K562 (cell line): Measurements from ENCODE around the gene MAD1L1. TPM values are rescaled to one million over a fixed set of nuclear protein-coding genes. Genes with fewer than 3 reads are reported as not detected.

Experiments
- polyA plus RNA-seq, 8 experiments: library from polyadenylated mRNA; depleted of rRNA in 4 of 8; stranded (reverse) in 5 of 8; unstranded in 3 of 8; fragments of >200 nt; fragmentation: Nextera tagmentation in 2 of 8; fragmentation: Illumina TruSeq in 1 of 8; extraction: Ambion mirVana in 2 of 8; extraction: Trizol in 1 of 8; gene quantifications; 2 replicates each; pipeline versions ENCODE4 v1.2.1 to v1.2.3, GENCODE V29; 2011 to 2014; ENCODE audit warnings: inconsistent platforms in 1 of 8, missing spikeins in 1 of 8
- total RNA-seq, 7 experiments: library from RNA; depleted of rRNA in 6 of 7; stranded (reverse); fragments of >200 nt in 6 of 7; fragmentation: Illumina TruSeq in 2 of 7; extraction: Trizol in 2 of 7; gene quantifications; 2 replicates each; pipeline versions ENCODE4 v1.2.1 to v1.2.3, GENCODE V29; 2011 to 2021; ENCODE audit warnings: low replicate concordance in 1 of 7
- TF ChIP-seq, protein P1 (sequence below): fragments of 200-600 bp; sonication (generic); IDR thresholded peaks from one replicate; pipeline ENCODE4 v1.6.1; 2012; ENCODE audit warnings: mild to moderate bottlenecking, low read depth, low read length, inconsistent platforms

The MAD1L1 gene
- total and polyA plus RNA-seq, 9 of the 15 experiments (the other 6 are each of a cell fraction or from before 2014, with no cell fraction given) = 1.7 to 89.7 (median 18.0) TPM

DNA sequence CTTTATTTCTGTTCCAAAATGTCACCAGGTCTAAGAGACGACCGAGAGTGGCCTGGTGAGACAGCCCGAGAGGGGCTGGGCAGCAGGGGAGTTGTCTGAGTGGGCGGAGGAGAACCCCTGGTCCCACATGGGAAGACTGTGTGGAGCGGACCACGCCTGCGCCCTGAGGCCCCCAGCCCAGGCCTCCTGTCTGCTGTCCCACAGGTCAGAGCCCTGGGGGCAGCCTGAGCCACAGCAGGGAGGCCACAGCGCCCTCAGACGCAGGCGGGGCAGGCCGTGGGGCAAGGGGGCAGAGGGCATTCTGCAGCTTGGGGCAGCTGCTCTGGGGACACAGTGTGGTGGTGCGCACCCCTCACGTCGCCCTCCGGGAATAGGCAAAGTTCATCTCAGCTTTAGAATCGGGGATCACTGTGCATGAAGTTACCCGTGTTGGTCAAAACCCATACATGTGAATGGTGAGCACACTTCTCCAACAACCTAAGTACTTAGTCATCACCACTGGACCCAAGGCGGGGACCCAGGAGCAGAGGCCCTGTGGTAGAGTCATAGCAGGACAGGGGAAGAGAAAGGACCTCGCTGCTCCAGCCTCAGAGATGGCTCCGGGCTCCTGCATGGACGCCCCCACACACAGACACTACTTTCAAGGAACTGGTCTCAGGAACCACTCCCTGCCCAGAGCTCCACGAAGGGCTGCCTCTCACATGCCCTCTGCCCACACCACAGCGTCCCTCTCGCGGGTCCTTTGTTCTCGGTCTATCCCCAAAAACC, 348.0 kb downstream of the MAD1L1 start (continued):
- TF ChIP-seq, protein P1, sequence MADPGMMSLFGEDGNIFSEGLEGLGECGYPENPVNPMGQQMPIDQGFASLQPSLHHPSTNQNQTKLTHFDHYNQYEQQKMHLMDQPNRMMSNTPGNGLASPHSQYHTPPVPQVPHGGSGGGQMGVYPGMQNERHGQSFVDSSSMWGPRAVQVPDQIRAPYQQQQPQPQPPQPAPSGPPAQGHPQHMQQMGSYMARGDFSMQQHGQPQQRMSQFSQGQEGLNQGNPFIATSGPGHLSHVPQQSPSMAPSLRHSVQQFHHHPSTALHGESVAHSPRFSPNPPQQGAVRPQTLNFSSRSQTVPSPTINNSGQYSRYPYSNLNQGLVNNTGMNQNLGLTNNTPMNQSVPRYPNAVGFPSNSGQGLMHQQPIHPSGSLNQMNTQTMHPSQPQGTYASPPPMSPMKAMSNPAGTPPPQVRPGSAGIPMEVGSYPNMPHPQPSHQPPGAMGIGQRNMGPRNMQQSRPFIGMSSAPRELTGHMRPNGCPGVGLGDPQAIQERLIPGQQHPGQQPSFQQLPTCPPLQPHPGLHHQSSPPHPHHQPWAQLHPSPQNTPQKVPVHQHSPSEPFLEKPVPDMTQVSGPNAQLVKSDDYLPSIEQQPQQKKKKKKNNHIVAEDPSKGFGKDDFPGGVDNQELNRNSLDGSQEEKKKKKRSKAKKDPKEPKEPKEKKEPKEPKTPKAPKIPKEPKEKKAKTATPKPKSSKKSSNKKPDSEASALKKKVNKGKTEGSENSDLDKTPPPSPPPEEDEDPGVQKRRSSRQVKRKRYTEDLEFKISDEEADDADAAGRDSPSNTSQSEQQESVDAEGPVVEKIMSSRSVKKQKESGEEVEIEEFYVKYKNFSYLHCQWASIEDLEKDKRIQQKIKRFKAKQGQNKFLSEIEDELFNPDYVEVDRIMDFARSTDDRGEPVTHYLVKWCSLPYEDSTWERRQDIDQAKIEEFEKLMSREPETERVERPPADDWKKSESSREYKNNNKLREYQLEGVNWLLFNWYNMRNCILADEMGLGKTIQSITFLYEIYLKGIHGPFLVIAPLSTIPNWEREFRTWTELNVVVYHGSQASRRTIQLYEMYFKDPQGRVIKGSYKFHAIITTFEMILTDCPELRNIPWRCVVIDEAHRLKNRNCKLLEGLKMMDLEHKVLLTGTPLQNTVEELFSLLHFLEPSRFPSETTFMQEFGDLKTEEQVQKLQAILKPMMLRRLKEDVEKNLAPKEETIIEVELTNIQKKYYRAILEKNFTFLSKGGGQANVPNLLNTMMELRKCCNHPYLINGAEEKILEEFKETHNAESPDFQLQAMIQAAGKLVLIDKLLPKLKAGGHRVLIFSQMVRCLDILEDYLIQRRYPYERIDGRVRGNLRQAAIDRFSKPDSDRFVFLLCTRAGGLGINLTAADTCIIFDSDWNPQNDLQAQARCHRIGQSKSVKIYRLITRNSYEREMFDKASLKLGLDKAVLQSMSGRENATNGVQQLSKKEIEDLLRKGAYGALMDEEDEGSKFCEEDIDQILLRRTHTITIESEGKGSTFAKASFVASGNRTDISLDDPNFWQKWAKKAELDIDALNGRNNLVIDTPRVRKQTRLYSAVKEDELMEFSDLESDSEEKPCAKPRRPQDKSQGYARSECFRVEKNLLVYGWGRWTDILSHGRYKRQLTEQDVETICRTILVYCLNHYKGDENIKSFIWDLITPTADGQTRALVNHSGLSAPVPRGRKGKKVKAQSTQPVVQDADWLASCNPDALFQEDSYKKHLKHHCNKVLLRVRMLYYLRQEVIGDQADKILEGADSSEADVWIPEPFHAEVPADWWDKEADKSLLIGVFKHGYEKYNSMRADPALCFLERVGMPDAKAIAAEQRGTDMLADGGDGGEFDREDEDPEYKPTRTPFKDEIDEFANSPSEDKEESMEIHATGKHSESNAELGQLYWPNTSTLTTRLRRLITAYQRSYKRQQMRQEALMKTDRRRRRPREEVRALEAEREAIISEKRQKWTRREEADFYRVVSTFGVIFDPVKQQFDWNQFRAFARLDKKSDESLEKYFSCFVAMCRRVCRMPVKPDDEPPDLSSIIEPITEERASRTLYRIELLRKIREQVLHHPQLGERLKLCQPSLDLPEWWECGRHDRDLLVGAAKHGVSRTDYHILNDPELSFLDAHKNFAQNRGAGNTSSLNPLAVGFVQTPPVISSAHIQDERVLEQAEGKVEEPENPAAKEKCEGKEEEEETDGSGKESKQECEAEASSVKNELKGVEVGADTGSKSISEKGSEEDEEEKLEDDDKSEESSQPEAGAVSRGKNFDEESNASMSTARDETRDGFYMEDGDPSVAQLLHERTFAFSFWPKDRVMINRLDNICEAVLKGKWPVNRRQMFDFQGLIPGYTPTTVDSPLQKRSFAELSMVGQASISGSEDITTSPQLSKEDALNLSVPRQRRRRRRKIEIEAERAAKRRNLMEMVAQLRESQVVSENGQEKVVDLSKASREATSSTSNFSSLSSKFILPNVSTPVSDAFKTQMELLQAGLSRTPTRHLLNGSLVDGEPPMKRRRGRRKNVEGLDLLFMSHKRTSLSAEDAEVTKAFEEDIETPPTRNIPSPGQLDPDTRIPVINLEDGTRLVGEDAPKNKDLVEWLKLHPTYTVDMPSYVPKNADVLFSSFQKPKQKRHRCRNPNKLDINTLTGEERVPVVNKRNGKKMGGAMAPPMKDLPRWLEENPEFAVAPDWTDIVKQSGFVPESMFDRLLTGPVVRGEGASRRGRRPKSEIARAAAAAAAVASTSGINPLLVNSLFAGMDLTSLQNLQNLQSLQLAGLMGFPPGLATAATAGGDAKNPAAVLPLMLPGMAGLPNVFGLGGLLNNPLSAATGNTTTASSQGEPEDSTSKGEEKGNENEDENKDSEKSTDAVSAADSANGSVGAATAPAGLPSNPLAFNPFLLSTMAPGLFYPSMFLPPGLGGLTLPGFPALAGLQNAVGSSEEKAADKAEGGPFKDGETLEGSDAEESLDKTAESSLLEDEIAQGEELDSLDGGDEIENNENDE = no peak
- TF ChIP-seq, all 486 proteins: peak for 1
